HEK293 (cell line): ENCODE results near the gene OBSCN.
A peak's percentile ranks its signal among the peaks of the same experiment; 100 is the strongest.

Experiments used
- CTCF ChIA-PET: fragments of 350-600 bp; formaldehyde crosslinking; extraction: SDS; loops from one replicate; lab custom pipeline; 2021; ENCODE audit warnings: antibody characterized with exemption; lab: Yijun Ruan, JAX
- POLR2A ChIA-PET: fragments of 300-600 bp; formaldehyde crosslinking; extraction: SDS; loops from one replicate; lab custom pipeline; 2020; ENCODE audit warnings: antibody characterized with exemption, inconsistent platforms; lab: Yijun Ruan, JAX
- H3K27ac ChIP-seq: fragments of 200-500 bp; sonication (Bioruptor generic); 2 replicates; pipeline ENCODE4 v1.5.1; 2014; ENCODE audit warnings: low read depth, low read length, control low read depth, inconsistent platforms; ENCODE audit errors: extremely low read depth
- H3K36me3 ChIP-seq, 2 experiments: fragments of 200-500 bp in 1 of 2; sonication (Bioruptor generic) in 1 of 2; 1 replicate in 1 of 2; 2 replicates in 1 of 2; pipeline ENCODE4 v1.5.1; 2014 to 2017; ENCODE audit warnings: inconsistent platforms in 2 of 2, low read length in 2 of 2; ENCODE audit not compliant: control insufficient read depth in 2 of 2, insufficient read depth in 1 of 2
- H3K4me1 ChIP-seq: fragments of 200-500 bp; sonication (Bioruptor generic); 2 replicates; pipeline ENCODE4 v1.5.1; 2014; ENCODE audit warnings: mild to moderate bottlenecking, low read length, inconsistent platforms; ENCODE audit not compliant: control insufficient read depth, insufficient read depth
- H3K4me3 ChIP-seq: 2 replicates; pipeline ENCODE4 v1.5.1; 2011; ENCODE audit warnings: low read depth, mild to moderate bottlenecking, control low read depth, low read length, moderate library complexity
- H3K9me3 ChIP-seq: fragments of 200-500 bp; sonication (Bioruptor generic); 2 replicates; pipeline ENCODE4 v1.5.1; 2014; ENCODE audit warnings: low read depth, low read length, inconsistent platforms; ENCODE audit not compliant: control insufficient read depth, insufficient read depth
- GLIS2 ChIP-seq: fragments of 450-650 bp; formaldehyde crosslinking; IDR thresholded peaks from 2 replicates; pipeline ENCODE4 v1.5.1; 2016; ENCODE audit warnings: missing biosample characterization, missing genetic modification characterization
- ZBTB10 ChIP-seq: fragments of 450-650 bp; formaldehyde crosslinking; IDR thresholded peaks from 2 replicates; pipeline ENCODE4 v1.5.1; 2016; ENCODE audit warnings: missing biosample characterization, missing genetic modification characterization
- ZBTB11 ChIP-seq: fragments of 450-650 bp; formaldehyde crosslinking; conservative IDR thresholded peaks from 2 replicates; pipeline ENCODE4 v1.5.1; 2016; ENCODE audit warnings: low read depth, missing biosample characterization, missing genetic modification characterization
- ZNF18 ChIP-seq: fragments of 450-650 bp; formaldehyde crosslinking; IDR thresholded peaks from 2 replicates; pipeline ENCODE4 v1.5.1; 2016; ENCODE audit warnings: missing biosample characterization, missing genetic modification characterization
- ZNF341 ChIP-seq: fragments of 450-650 bp; formaldehyde crosslinking; IDR thresholded peaks from 2 replicates; pipeline ENCODE4; 2016; ENCODE audit warnings: low read depth, missing biosample characterization, missing genetic modification characterization

The OBSCN gene

GRCh38 chr1:228416217-228416933 lies 208.5 kb downstream of the OBSCN start, which contains the start of gene TRIM17:
Gene TRIM17 (minus strand): TSS chr1:228416861. CDS start chr1:228415072, 1,789 bp downstream.
- CTCF ChIA-PET = no interaction called here
- TF ChIP-seq ZBTB10 = no peak
- no peak for TF ChIP-seq GLIS2
- Histone ChIP-seq H3K9me3 (no peaks in the 10 kb centered on the region), H3K4me3 (no peak within 1 kb of the TSS), H3K36me3 (peaks cover 0 to 3% of the 10 kb centered on the region in 2 experiments; a peak in 1 of 3 replicates), H3K27ac (no peak within 1 kb of the TSS), H3K4me1 (no peaks in the 10 kb centered on the region)
- POLR2A ChIA-PET = no interaction called here

- H3K4me1 ChIP-seq = no peaks in the 10 kb centered on the region
- no peak overlapping the region for H3K4me3 ChIP-seq
- H3K36me3 ChIP-seq = peaks cover 0 to 3% of the 10 kb centered on the region in 2 experiments; a peak in 1 of 3 replicates
- ChIA-PET POLR2A (no interaction called here), CTCF (no interaction called here)
- H3K27ac ChIP-seq = no peak overlapping the region
- no peak for TF ChIP-seq ZBTB11
- no peaks in the 10 kb centered on the region for H3K9me3 ChIP-seq
These were observed 209.2 kb downstream of the OBSCN start for GRCh38 chr1:228417061-228417460.

- ChIA-PET CTCF (no interaction called here), POLR2A (no interaction called here)
- Histone ChIP-seq H3K9me3 (no peaks in the 10 kb centered on the region), H3K27ac (no peak overlapping the region), H3K4me3 (no peak overlapping the region), H3K36me3 (peaks cover 0 to 3% of the 10 kb centered on the region in 2 experiments; a peak in 1 of 3 replicates), H3K4me1 (no peaks in the 10 kb centered on the region)
- TF ChIP-seq ZNF341 (peak; percentile 18; the same call in 1 of the 2 replicates), ZNF18 (tag by site-specific recombination) (no peak)
These were observed 209.8 kb downstream of the OBSCN start for GRCh38 chr1:228417483-228418203.
